ENCODE results near the gene ANKIB1.

The ANKIB1 gene

DNA sequence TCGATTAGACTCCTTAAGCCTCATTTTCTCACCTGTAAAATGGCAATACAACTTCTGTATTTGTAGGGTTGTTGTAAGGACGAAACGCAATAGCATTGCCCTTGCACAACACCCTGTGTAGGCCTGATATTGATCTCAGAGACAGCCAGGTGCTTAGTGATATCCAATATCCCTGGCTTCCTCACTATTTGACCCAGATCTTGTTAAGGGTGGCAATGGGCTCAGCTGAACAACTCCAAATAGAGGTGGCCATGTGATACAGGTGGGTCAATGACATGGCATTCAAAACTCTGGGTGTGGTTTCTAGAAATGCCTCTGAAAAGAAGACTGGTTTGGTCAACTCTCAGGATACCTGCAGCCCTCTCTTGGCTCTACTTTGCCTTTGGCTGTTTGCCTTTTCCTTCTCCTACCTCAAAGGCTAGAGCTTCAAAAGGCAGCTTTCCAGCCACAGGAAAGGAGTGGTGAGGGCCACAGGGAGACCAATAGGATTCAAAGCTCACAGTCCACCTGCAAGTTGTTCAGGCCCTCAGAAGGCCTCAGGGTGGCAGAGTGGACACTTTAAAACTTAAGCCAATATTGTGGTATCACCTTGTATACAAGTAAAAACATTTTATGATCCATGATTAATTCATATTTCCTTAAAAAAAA is 186.6 kb downstream of the ANKIB1 start:
- Histone ChIP-seq H3K4me1 (ENCODE audit: control insufficient read depth, insufficient read depth, low read length) (no peaks in the 10 kb centered on the region), H3K9me3 (ENCODE audit: control insufficient read depth, insufficient read depth, low read depth, low read length) (no peaks in the 10 kb centered on the region), H3K27ac (ENCODE audit: extremely low read depth, low read depth, low read length) (no peak overlapping the region), H3K36me3 (ENCODE audit: control insufficient read depth in 2 of 2, insufficient read depth in 1 of 2, low read length in 2 of 2) (no peaks in the 10 kb centered on the region), H3K4me3 (ENCODE audit: low read depth, low read length) (no peak overlapping the region)
- CTCF ChIA-PET: interaction anchor here (0.6 kb wide), 1 partner anchor 56 kb away, joined by 3 read pairs; no protein-coding TSS in a partner anchor
- POLR2A ChIA-PET: no interaction called here
- TF ChIP-seq, protein P1, sequence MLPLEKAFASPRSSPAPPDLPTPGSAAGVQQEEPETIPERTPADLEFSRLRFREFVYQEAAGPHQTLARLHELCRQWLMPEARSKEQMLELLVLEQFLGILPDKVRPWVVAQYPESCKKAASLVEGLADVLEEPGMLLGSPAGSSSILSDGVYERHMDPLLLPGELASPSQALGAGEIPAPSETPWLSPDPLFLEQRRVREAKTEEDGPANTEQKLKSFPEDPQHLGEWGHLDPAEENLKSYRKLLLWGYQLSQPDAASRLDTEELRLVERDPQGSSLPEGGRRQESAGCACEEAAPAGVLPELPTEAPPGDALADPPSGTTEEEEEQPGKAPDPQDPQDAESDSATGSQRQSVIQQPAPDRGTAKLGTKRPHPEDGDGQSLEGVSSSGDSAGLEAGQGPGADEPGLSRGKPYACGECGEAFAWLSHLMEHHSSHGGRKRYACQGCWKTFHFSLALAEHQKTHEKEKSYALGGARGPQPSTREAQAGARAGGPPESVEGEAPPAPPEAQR (tag by site-specific recombination; IDR thresholded peaks at IDR 0.05): no peak
- TF ChIP-seq ZNF341 (tag by site-specific recombination; IDR thresholded peaks at IDR 0.05; ENCODE audit: low read depth): no peak
- TF ChIP-seq ZFP41 (tag by site-specific recombination; IDR thresholded peaks at IDR 0.05; ENCODE audit: borderline replicate concordance): no peak
- no peak for TF ChIP-seq ZNF501 (tag by site-specific recombination; IDR thresholded peaks at IDR 0.05)
- TF ChIP-seq IKZF3 (tag by site-specific recombination; IDR thresholded peaks at IDR 0.05): no peak

DNA sequence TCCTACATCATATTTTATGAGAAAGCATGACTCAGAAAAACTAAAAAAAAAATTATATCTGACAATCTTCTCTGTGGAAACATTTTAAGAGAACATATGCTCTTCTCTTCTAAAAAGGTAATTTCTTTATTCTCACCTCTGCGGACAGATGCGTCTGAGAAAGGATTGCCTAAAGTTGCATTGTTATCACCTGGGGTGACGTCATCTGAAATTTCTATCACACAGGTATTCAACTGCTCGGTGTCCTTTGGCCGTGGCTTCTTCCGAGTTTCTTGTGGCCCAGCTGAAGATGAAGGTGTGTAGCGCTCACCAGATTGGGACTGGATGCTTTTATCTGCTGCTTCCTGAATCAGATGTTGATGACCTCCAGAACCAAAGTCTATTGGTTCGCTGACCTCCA is 187.2 kb downstream of the ANKIB1 start:
- ChIA-PET POLR2A (no interaction called here), CTCF (interaction anchor here (0.6 to 1.4 kb wide), 2 partner anchors 9 to 57 kb away, joined by 3 to 4 read pairs; no protein-coding TSS in a partner anchor)
- no peak overlapping the region for H3K27ac ChIP-seq (ENCODE audit: extremely low read depth, low read depth, low read length)
- no peak overlapping the region for H3K4me3 ChIP-seq (ENCODE audit: low read depth, low read length)
- H3K9me3 ChIP-seq (ENCODE audit: control insufficient read depth, insufficient read depth, low read depth, low read length): no peaks in the 10 kb centered on the region
- TF ChIP-seq GLI4 (tag by site-specific recombination; IDR thresholded peaks at IDR 0.05) (no peak), ZNF658 (tag by site-specific recombination; IDR thresholded peaks at IDR 0.05) (no peak), HOXD13 (CRISPR knock-in tag; IDR thresholded peaks at IDR 0.05; ENCODE audit: borderline replicate concordance) (no peak), KLF10 (tag by site-specific recombination; IDR thresholded peaks at IDR 0.05) (no peak)
- TF ChIP-seq, protein P2, sequence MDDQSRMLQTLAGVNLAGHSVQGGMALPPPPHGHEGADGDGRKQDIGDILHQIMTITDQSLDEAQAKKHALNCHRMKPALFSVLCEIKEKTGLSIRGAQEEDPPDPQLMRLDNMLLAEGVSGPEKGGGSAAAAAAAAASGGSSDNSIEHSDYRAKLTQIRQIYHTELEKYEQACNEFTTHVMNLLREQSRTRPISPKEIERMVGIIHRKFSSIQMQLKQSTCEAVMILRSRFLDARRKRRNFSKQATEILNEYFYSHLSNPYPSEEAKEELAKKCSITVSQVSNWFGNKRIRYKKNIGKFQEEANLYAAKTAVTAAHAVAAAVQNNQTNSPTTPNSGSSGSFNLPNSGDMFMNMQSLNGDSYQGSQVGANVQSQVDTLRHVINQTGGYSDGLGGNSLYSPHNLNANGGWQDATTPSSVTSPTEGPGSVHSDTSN (CRISPR knock-in tag; IDR thresholded peaks at IDR 0.05): no peak
- TF ChIP-seq, protein P3, sequence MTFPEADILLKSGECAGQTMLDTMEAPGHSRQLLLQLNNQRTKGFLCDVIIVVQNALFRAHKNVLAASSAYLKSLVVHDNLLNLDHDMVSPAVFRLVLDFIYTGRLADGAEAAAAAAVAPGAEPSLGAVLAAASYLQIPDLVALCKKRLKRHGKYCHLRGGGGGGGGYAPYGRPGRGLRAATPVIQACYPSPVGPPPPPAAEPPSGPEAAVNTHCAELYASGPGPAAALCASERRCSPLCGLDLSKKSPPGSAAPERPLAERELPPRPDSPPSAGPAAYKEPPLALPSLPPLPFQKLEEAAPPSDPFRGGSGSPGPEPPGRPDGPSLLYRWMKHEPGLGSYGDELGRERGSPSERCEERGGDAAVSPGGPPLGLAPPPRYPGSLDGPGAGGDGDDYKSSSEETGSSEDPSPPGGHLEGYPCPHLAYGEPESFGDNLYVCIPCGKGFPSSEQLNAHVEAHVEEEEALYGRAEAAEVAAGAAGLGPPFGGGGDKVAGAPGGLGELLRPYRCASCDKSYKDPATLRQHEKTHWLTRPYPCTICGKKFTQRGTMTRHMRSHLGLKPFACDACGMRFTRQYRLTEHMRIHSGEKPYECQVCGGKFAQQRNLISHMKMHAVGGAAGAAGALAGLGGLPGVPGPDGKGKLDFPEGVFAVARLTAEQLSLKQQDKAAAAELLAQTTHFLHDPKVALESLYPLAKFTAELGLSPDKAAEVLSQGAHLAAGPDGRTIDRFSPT (tag by site-specific recombination; IDR thresholded peaks at IDR 0.05): no peak
- TF ChIP-seq, protein P4, sequence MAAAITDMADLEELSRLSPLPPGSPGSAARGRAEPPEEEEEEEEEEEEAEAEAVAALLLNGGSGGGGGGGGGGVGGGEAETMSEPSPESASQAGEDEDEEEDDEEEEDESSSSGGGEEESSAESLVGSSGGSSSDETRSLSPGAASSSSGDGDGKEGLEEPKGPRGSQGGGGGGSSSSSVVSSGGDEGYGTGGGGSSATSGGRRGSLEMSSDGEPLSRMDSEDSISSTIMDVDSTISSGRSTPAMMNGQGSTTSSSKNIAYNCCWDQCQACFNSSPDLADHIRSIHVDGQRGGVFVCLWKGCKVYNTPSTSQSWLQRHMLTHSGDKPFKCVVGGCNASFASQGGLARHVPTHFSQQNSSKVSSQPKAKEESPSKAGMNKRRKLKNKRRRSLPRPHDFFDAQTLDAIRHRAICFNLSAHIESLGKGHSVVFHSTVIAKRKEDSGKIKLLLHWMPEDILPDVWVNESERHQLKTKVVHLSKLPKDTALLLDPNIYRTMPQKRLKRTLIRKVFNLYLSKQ (tag by site-specific recombination; IDR thresholded peaks at IDR 0.05; ENCODE audit: borderline replicate concordance): no peak
- TF ChIP-seq, protein P5, sequence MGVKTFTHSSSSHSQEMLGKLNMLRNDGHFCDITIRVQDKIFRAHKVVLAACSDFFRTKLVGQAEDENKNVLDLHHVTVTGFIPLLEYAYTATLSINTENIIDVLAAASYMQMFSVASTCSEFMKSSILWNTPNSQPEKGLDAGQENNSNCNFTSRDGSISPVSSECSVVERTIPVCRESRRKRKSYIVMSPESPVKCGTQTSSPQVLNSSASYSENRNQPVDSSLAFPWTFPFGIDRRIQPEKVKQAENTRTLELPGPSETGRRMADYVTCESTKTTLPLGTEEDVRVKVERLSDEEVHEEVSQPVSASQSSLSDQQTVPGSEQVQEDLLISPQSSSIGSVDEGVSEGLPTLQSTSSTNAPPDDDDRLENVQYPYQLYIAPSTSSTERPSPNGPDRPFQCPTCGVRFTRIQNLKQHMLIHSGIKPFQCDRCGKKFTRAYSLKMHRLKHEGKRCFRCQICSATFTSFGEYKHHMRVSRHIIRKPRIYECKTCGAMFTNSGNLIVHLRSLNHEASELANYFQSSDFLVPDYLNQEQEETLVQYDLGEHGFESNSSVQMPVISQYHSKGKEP (tag by site-specific recombination; IDR thresholded peaks at IDR 0.05): no peak
- H3K36me3 ChIP-seq (ENCODE audit: control insufficient read depth in 2 of 2, insufficient read depth in 1 of 2, low read length in 2 of 2): no peaks in the 10 kb centered on the region
- no peaks in the 10 kb centered on the region for H3K4me1 ChIP-seq (ENCODE audit: control insufficient read depth, insufficient read depth, low read length)

Data from HEK293 (cell line).